Measurements from ENCODE around the gene VGF.

The VGF gene

DNA sequence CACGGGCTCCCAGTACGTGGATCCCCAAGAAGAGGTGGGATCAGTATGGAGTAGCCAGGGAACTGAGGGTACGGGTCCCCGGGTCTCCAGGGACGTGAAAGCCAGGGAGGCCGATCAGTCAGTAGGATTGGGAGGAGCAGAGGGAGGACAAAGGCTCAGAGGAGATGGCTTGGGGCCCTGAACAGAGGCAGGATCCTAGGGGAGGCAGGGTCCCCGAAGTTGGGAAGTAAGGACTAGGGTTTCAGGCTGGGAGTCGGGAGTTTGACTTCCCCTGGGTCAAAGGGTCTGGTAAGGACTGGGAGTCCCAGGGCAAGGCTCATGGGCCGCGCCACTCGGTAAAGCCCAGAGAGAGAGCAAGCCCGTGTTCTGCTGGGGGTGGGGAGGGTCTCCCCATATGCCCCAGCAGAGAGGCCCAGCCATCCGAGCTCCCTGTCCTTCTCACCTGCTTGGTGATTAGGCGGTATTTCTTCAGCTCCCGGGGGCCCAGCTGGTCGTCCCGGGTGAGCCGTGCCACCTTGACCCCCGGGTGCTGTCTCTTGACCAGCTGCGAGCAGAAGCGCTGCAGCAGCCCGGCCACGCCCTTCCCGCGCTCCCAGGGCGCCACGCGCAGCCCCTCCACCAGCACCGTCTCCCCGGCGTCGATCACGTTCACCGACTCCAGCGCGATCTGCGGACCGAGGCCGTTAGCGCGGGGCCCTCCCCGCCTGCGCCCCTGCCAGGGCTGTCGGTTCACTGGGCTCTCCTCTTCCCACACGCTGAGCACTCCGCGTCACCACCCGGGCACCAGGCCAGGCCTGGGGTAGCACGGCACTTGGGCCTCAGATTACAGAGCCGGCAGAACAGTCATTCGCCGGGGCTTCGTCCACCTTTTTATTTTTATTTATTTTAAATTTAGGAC, 7.7 kb upstream of the VGF start:
- Mint-ChIP-seq H3K4me1 (ENCODE audit: low read depth) (peaks cover 37% of the 10 kb centered on the region), H3K4me3 (no peak overlapping the region), H3K27ac (no peak overlapping the region), H3K27me3 (ENCODE audit: low read depth) (peaks cover 90% of the 10 kb centered on the region), H3K9me3 (no peaks in the 10 kb centered on the region), H3K36me3 (ENCODE audit: low read depth) (peaks cover 9% of the 10 kb centered on the region)

DNA sequence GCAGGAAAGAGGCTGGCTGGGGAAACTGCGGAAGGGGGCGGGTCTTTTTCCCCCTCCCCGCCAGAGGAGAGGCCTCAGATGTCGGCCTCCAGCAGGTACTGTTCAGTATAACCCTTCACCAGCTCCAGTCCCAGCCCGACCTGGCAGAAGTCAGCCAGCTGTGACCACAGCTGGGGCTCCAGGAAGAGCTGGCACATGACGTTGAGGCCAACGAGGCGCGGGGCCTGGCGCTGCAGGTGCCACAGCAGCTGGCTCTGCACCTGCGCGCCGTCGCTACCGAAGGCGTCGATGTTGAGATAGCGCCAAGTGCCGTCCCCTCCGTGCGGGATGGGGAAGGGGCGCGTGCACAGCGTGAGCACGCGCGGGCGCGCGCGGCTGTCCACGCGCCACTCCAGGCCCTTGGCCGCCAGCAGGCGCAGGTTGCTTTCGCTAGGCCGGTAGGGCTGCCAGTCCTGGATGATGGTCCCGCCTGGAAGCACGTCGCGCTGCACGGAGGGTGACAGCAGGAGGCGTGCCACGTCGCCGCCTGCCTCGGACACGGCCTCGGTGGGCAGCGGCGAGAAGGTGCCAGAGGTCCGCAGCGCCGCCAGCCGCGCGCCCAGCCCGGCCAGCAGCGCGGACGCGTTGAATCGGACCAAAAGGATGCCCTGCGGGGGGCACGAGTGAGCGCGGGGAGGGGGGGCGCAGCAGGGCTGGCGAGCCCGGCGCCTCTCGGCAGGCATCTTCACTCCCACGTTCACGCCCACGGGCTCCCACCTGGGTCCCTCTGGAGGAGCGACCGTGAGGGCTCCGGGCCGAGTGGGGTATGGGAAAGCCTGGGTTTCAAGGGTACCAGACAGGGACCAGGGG, 6.9 kb upstream of the VGF start:
- peaks cover 9% of the 10 kb centered on the region for H3K36me3 Mint-ChIP-seq (ENCODE audit: low read depth)
- H3K27me3 Mint-ChIP-seq (ENCODE audit: low read depth), result peaks cover 90% of the 10 kb centered on the region
- H3K4me3 Mint-ChIP-seq, result peak overlapping the region; percentile 64
- peaks cover 38% of the 10 kb centered on the region for H3K4me1 Mint-ChIP-seq (ENCODE audit: low read depth)
- H3K9me3 Mint-ChIP-seq, result no peaks in the 10 kb centered on the region
- no peak overlapping the region for H3K27ac Mint-ChIP-seq

DNA sequence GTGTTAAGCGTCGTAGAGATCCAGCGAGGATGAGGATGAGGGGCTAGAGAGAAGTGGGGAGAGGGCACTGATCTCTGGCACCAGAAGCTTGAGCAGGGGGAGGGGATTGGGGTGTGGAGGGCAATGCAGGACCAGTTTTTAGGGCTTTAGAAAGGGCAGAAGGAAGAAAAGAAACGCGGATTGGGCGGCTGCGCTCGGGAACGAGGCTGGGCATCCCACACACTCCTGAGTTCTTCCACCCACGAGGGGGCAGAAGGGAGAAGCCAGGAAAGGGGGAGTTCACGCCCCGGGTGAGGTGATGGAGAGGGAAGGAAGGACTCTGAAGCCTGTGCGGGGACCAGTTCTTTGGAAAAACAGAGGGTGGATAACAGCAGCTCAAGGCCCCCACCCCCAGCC, 6.1 kb upstream of the VGF start:
- peak overlapping the region; percentile 57 for H3K27ac Mint-ChIP-seq
- H3K27me3 Mint-ChIP-seq (ENCODE audit: low read depth), result peaks cover 89% of the 10 kb centered on the region
- peak overlapping the region; percentile 64 for H3K4me3 Mint-ChIP-seq
- peaks cover 42% of the 10 kb centered on the region for H3K4me1 Mint-ChIP-seq (ENCODE audit: low read depth)
- H3K9me3 Mint-ChIP-seq, result no peaks in the 10 kb centered on the region
- H3K36me3 Mint-ChIP-seq (ENCODE audit: low read depth), result peaks cover 9% of the 10 kb centered on the region

DNA sequence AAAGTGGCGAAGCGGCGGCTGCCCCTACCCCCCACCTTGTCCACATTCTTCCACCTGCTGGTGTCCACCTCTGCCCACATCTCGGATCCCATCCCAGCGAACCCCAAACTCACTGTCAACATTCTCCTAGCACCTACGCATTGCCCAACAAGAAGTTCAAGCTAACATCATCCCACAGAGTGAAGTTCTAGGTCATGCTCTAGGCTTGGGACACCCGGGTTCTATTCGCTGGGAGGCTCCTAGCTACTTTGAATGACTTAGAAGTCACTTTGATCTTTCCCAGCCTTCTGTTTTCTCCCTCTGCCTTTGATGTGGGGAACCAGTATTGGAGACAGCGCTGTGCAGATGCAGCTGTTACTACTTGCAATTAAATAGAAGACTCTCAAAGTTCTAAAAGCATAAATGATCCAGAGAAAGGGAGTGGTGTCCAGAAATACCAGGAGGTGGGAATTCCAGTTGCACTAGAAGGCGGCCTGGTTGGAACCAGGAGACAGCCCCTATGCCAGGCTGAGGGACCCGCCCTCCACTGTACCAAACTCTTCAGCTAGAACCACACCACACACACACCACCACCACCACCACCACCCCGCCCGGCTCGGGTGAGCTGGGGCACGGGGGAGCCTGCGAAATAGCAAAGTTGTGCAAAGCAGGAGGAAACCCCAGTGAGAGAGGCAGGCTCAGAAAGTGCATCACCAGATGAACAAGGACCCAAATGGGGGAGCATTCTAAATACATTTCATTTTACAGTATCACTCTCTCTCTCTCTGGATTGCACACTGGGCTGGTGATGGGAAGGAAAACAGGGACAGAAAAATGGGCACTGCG, 5.5 kb upstream of the VGF start:
- Mint-ChIP-seq H3K4me3 (peak overlapping the region; percentile 64), H3K27ac (peak overlapping the region; percentile 57), H3K27me3 (ENCODE audit: low read depth) (peaks cover 89% of the 10 kb centered on the region), H3K9me3 (no peaks in the 10 kb centered on the region), H3K36me3 (ENCODE audit: low read depth) (peaks cover 9% of the 10 kb centered on the region), H3K4me1 (ENCODE audit: low read depth) (peaks cover 46% of the 10 kb centered on the region)

DNA sequence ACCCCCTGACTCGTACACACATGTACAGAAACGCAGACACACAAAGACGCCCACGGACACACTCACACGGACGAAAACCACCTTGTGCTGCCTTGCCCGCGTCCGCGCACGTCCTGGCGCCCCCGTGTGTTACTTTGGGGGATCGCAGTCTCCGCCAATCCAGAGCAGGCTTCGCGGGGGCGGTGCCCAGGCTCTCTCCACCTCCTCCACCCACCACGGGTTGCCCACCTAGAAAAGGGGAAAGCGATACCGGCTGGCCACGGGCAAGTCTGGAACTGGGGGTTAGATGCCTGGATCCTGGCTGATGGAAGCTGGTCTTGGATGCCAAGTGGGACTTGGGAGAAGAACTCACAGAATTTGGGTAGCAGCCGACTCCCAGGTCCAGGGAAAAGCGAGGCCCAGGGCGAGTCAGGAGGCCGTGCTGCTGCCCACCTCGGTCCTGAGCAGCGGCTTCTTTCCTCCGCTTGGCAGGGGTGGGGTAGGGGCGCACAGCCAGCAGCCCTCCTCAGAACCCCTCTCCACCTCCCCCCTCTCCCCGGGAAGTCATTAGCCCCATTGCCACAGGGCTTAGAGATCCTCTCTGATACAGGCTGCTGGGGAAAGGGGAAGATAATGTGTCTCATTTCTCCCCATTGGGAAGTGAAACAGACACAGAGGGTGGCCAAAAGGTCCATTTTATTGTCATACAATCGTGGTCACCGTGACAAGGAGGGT, 4.6 kb upstream of the VGF start:
- Mint-ChIP-seq H3K36me3 (ENCODE audit: low read depth) (peaks cover 6% of the 10 kb centered on the region), H3K27me3 (ENCODE audit: low read depth) (peaks cover 89% of the 10 kb centered on the region), H3K4me3 (peak overlapping the region; percentile 39)

DNA sequence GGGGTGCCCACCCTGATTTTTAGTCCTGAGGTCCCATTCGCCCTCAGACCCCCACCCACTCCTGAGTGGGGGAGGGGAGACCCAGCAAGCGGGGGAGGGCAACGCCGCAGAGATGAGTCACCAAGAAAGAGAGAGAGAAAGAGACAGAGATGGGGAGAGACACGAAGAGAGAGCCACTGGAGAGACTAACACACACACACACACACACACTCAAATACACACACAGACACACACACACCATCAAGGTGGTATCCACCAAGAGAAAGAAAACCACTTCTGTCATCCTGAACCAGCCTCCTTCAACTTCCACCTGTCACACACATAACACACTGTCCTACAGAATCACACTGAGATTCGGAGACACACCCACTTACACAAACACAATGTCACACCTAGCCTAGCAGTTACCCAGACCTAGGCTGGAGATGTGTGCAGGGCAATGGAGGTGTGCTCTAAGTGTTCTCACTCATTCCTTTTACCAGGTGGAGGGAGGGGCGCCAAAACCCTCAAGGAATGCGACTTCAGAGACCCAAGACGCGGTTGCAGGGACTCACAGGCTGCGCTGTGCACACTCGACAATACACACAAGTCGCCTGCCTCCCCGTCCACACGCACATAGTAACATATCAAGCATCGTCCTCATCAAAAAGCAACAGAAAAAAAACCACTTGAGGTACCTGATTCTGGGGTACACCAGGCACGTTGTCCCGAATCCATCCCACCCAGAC, 3.9 kb upstream of the VGF start:
- H3K4me3 Mint-ChIP-seq, result peak overlapping the region; percentile 39

More for the DNA sequence above, 4.6 kb upstream of the VGF start:
- Mint-ChIP-seq H3K9me3 (no peaks in the 10 kb centered on the region), H3K4me1 (ENCODE audit: low read depth) (peaks cover 50% of the 10 kb centered on the region), H3K27ac (peak overlapping the region; percentile 8)

DNA sequence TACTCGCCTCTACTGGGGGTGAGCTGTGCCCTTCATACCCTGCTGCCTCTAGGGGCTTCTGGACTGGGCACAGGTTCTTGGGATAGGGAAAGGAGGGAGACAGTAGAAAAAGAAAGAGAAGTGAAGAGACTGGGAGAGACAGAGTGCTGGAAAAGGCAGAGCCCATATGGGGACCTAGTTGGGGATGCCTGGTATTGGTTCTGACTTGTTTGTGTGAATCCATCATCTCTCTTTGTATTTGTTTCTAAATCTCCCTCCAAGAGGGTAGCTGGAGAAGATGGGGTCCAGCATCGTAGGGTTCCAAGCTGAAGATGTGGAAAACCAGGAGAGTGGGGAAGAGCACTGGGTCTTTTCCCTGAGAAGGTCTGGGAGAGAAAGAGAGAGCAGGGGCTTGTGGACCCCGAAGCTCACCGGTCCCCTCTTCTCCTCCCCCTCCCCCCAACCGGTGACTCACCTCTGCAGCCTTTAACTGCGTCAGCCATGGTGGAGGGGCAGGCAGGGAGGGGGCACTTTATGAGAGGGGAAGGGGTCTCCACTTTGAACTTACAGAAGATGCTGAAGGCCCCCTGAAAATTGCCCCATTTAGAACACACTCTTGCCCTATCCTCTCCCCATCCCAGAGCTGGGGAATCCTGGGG, 3.2 kb upstream of the VGF start:
- Mint-ChIP-seq H3K36me3 (ENCODE audit: low read depth) (peaks cover 4% of the 10 kb centered on the region), H3K4me1 (ENCODE audit: low read depth) (peaks cover 46% of the 10 kb centered on the region), H3K4me3 (no peak overlapping the region), H3K27me3 (ENCODE audit: low read depth) (peaks cover 80% of the 10 kb centered on the region), H3K27ac (no peak overlapping the region), H3K9me3 (no peaks in the 10 kb centered on the region)

More for the DNA sequence above, 3.9 kb upstream of the VGF start:
- peaks cover 86% of the 10 kb centered on the region for H3K27me3 Mint-ChIP-seq (ENCODE audit: low read depth)
- H3K4me1 Mint-ChIP-seq (ENCODE audit: low read depth), result peaks cover 51% of the 10 kb centered on the region
- peaks cover 6% of the 10 kb centered on the region for H3K36me3 Mint-ChIP-seq (ENCODE audit: low read depth)
- peak overlapping the region; percentile 8 for H3K27ac Mint-ChIP-seq
- H3K9me3 Mint-ChIP-seq, result no peaks in the 10 kb centered on the region

DNA sequence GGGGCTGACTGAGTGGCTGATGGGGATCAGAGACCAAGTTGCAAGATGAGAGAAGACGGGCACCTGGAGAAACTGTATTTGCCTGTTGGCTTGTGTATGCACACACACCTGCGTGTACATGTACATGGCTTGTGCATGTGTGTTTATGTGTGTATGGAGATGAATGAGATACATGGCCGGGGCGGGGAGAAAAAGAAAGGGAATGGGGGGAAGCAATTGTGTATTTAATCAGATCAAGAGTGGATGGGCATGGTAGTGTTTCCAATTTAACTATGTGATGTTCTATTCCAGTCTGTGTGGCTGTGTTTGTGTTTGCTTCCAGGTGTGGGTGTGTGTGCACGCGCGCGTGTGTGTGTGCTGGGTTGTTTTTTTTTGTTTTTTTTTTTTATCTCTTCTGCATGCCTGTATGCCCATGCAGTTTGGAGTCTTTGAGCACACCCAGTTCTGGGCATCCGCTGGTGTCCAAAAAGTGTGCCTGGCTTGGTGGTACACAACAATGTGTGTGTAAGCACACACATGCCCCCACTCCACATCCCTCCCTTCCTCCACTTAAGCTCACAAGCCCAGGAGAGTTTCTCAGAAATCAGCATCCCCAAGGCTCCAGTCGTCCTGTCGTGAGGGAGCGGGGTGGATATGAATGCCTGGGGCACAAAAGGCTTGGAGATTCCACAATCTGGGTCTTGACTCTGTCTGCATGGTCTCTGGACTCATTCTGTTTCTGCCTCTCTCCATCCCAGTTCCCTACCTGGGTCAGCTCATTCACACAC, 2.5 kb upstream of the VGF start:
- H3K27ac Mint-ChIP-seq, result no peak overlapping the region
- no peak overlapping the region for H3K4me3 Mint-ChIP-seq
- peaks cover 80% of the 10 kb centered on the region for H3K27me3 Mint-ChIP-seq (ENCODE audit: low read depth)
- peaks cover 44% of the 10 kb centered on the region for H3K4me1 Mint-ChIP-seq (ENCODE audit: low read depth)
- no peaks in the 10 kb centered on the region for H3K9me3 Mint-ChIP-seq
- peaks cover 4% of the 10 kb centered on the region for H3K36me3 Mint-ChIP-seq (ENCODE audit: low read depth)

DNA sequence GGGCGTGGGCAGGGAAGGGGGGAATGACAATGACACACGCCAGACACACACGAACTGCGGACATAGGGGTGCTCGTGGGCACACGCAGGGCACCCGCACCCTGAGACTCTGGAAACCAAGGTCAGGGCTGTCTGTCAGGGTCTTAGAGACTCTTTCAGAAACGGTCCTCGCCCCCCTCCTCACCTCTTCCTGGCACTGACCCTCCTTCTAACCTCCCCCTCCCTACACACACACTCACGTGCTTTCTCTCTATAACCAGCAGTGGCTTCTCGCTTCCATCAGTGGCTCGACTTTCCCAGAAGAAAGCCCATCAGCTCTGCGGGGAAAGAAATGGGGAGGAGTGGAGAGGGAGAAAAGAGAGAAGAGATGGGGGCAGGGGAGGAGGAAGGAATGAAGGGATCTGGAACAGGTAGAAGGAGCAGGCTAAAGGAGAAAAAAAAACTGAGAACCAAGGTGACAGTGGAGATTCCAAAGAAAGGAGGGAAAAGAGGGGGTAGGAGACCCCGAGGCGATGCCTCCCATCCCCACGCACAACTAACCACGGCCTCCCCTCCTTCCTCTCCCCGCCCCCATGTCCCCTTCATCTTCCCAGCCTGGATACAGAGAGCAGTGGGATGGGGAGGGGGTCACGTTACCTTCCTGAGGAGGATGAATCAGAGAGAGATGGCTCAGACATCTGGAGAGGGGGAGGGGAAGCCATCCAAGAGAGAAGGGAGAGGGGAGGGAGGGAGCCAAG, 1.7 kb upstream of the VGF start:
- H3K4me3 Mint-ChIP-seq, result no peak overlapping the region
- peaks cover 4% of the 10 kb centered on the region for H3K36me3 Mint-ChIP-seq (ENCODE audit: low read depth)
- H3K9me3 Mint-ChIP-seq, result no peaks in the 10 kb centered on the region
- H3K27me3 Mint-ChIP-seq (ENCODE audit: low read depth), result peaks cover 82% of the 10 kb centered on the region
- H3K4me1 Mint-ChIP-seq (ENCODE audit: low read depth), result peaks cover 45% of the 10 kb centered on the region
- no peak overlapping the region for H3K27ac Mint-ChIP-seq

DNA sequence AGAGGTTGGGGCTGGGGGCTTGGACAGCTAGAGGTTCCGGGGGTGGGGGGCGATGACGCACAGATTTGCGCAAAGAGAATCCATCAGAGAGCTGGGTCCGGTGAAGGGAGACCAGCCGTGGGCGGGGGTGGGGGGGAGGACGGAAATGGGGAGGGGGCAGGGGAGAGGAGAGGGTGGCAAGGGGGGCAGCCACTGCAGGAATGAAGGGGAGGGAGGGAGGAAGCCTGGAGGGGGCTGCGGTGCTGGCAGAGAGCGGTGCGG, 1.2 kb upstream of the VGF start:
- Mint-ChIP-seq H3K27me3 (ENCODE audit: low read depth) (peaks cover 77% of the 10 kb centered on the region), H3K27ac (no peak overlapping the region), H3K36me3 (ENCODE audit: low read depth) (peaks cover 5% of the 10 kb centered on the region), H3K9me3 (no peaks in the 10 kb centered on the region), H3K4me3 (no peak overlapping the region), H3K4me1 (ENCODE audit: low read depth) (peaks cover 42% of the 10 kb centered on the region)

DNA sequence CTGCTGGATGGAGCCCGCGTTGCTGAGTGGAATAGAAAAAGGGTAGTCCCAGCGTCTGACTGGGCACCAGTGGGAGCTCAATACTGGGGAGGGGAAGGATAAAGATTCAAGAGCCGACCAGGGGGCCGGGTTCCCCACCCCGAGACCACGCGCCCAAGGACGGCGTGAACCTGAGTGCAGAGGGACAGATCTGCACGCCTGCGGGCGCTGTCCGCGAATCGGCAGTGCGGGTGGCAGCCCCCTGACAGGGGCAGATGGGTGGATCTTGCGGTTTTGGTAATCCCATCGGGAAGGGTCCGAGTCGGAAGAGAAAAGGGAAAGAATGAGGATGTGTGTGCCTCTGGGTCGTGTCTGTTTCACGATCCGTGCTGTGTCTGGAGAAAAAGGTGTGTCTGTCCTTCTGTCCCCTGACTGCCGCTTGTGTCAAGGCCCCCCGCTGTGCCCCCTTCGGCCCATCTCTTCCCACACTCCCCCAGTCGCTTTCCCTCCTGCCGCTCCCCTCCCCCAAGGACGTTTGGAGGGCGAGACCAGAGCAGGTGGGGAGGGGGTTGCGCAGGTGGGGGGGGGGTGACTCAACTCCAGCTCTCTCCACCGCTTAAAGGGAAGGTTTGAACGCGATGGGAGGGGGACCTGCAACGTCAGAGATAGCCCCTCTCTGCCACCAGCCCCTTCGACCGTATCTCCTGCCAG, 734 bp upstream of the VGF start:
- Mint-ChIP-seq H3K27ac (peak overlapping the region; percentile 86), H3K4me3 (peak overlapping the region; percentile 86), H3K4me1 (ENCODE audit: low read depth) (peaks cover 37% of the 10 kb centered on the region), H3K36me3 (ENCODE audit: low read depth) (peaks cover 5% of the 10 kb centered on the region), H3K9me3 (no peaks in the 10 kb centered on the region), H3K27me3 (ENCODE audit: low read depth) (peaks cover 73% of the 10 kb centered on the region)
